Stimulated activated effector memory CD8-positive, alpha-beta T cell treated with anti-CD3 and anti-CD28 coated beads, Interleukin-12 subunit alpha, Interleukin-12 subunit beta, amount 100 ng/mL, for 72 hours (primary cell): ENCODE data around the gene GRIA2.

Experiments used
- ATAC-seq: fragments of 150-1000 bp; cut with Tn5 transposase; 2 replicates; pipeline ENCODE4 v1.10.0; 2021
- DNase-seq, 2 donors: peaks; one replicate each; pipeline ENCODE4 v3.0.0; 2021 to 2022; ENCODE audit warnings: low spot score in 2 of 2
- H3K27ac Mint-ChIP-seq: one replicate; pipeline ENCODE4 v1.8.0; 2022; ENCODE audit warnings: mild to moderate bottlenecking, mixed read lengths
- H3K36me3 Mint-ChIP-seq: one replicate; pipeline ENCODE4 v1.8.0; 2022; ENCODE audit warnings: mild to moderate bottlenecking, mixed read lengths
- H3K4me1 Mint-ChIP-seq: one replicate; pipeline ENCODE4 v1.8.0; 2022; ENCODE audit warnings: mixed read lengths
- H3K4me3 Mint-ChIP-seq: one replicate; pipeline ENCODE4 v1.8.0; 2022; ENCODE audit warnings: mild to moderate bottlenecking, mixed read lengths
- H3K9me3 Mint-ChIP-seq: one replicate; pipeline ENCODE4 v1.8.0; 2022; ENCODE audit warnings: mixed read lengths

The GRIA2 gene

GRCh38 chr4:157405070-157405469, 184.5 kb downstream of the GRIA2 start:
- ATAC-seq (no peak), DNase-seq (no peak)
- no peak overlapping the region for H3K27ac Mint-ChIP-seq
- peaks cover 10% of the 10 kb centered on the region for H3K9me3 Mint-ChIP-seq
- H3K36me3 Mint-ChIP-seq: no peaks in the 10 kb centered on the region
- H3K4me3 Mint-ChIP-seq: no peak overlapping the region
- no peaks in the 10 kb centered on the region for H3K4me1 Mint-ChIP-seq
